HEK293 (cell line): Measurements from ENCODE around the gene SNX15.

Experiments used
- CTCF ChIA-PET: fragments of 350-600 bp; formaldehyde crosslinking; extraction: SDS; loops from one replicate; lab custom pipeline; 2021; ENCODE audit warnings: antibody characterized with exemption; lab: Yijun Ruan, JAX
- POLR2A ChIA-PET: fragments of 300-600 bp; formaldehyde crosslinking; extraction: SDS; loops from one replicate; lab custom pipeline; 2020; ENCODE audit warnings: antibody characterized with exemption, inconsistent platforms; lab: Yijun Ruan, JAX
- H3K27ac ChIP-seq: fragments of 200-500 bp; sonication (Bioruptor generic); 2 replicates; pipeline ENCODE4 v1.5.1; 2014; ENCODE audit warnings: low read depth, low read length, control low read depth, inconsistent platforms; ENCODE audit errors: extremely low read depth
- H3K36me3 ChIP-seq, 2 experiments: fragments of 200-500 bp in 1 of 2; sonication (Bioruptor generic) in 1 of 2; 1 replicate in 1 of 2; 2 replicates in 1 of 2; pipeline ENCODE4 v1.5.1; 2014 to 2017; ENCODE audit warnings: inconsistent platforms in 2 of 2, low read length in 2 of 2; ENCODE audit not compliant: control insufficient read depth in 2 of 2, insufficient read depth in 1 of 2
- H3K4me1 ChIP-seq: fragments of 200-500 bp; sonication (Bioruptor generic); 2 replicates; pipeline ENCODE4 v1.5.1; 2014; ENCODE audit warnings: mild to moderate bottlenecking, low read length, inconsistent platforms; ENCODE audit not compliant: control insufficient read depth, insufficient read depth
- H3K4me3 ChIP-seq: 2 replicates; pipeline ENCODE4 v1.5.1; 2011; ENCODE audit warnings: low read depth, mild to moderate bottlenecking, control low read depth, low read length, moderate library complexity
- H3K9me3 ChIP-seq: fragments of 200-500 bp; sonication (Bioruptor generic); 2 replicates; pipeline ENCODE4 v1.5.1; 2014; ENCODE audit warnings: low read depth, low read length, inconsistent platforms; ENCODE audit not compliant: control insufficient read depth, insufficient read depth
- HOXC10 ChIP-seq: sonication (generic); formaldehyde crosslinking; IDR thresholded peaks from 2 replicates; pipeline ENCODE4 v1.8.1; 2023; ENCODE audit warnings: mild to moderate bottlenecking, missing genetic modification reagents
- INSM2 ChIP-seq: fragments of 450-650 bp; formaldehyde crosslinking; IDR thresholded peaks from 2 replicates; pipeline ENCODE4 v1.5.1; 2016; ENCODE audit warnings: missing biosample characterization, missing genetic modification characterization
- KLF1 ChIP-seq: fragments of 450-650 bp; formaldehyde crosslinking; IDR thresholded peaks from 2 replicates; pipeline ENCODE4 v1.5.1; 2016; ENCODE audit warnings: missing biosample characterization, missing genetic modification characterization
- SETDB1 ChIP-seq: IDR thresholded peaks from one replicate; pipeline ENCODE4 v1.6.1; 2017; ENCODE audit warnings: mild to moderate bottlenecking, low read length, moderate library complexity, mixed read lengths; ENCODE audit not compliant: insufficient read length
- ZBTB6 ChIP-seq: fragments of 450-650 bp; formaldehyde crosslinking; IDR thresholded peaks from 2 replicates; pipeline ENCODE4 v1.5.1; 2017; ENCODE audit warnings: missing biosample characterization, missing genetic modification characterization
- ZNF10 ChIP-seq: fragments of 450-650 bp; formaldehyde crosslinking; IDR thresholded peaks from 2 replicates; pipeline ENCODE4 v1.5.1; 2017; ENCODE audit warnings: missing biosample characterization, missing genetic modification characterization
- ZNF157 ChIP-seq: fragments of 450-650 bp; formaldehyde crosslinking; IDR thresholded peaks from 2 replicates; pipeline ENCODE4 v1.5.1; 2016; ENCODE audit warnings: missing biosample characterization, missing genetic modification characterization
- ZNF211 ChIP-seq: fragments of 450-650 bp; formaldehyde crosslinking; IDR thresholded peaks from 2 replicates; pipeline ENCODE4 v1.5.1; 2016; ENCODE audit warnings: low read depth, missing biosample characterization, missing genetic modification characterization
- ZNF335 ChIP-seq: fragments of 450-650 bp; formaldehyde crosslinking; conservative IDR thresholded peaks from 2 replicates; pipeline ENCODE4 v1.5.1; 2016; ENCODE audit warnings: missing biosample characterization, missing genetic modification characterization
- ZNF48 ChIP-seq: fragments of 450-650 bp; formaldehyde crosslinking; IDR thresholded peaks from 2 replicates; pipeline ENCODE4 v1.5.1; 2016; ENCODE audit warnings: missing biosample characterization, missing genetic modification characterization
- ZNF555 ChIP-seq: fragments of 450-650 bp; formaldehyde crosslinking; conservative IDR thresholded peaks from 2 replicates; pipeline ENCODE4 v1.5.1; 2017; ENCODE audit warnings: missing biosample characterization, mild to moderate bottlenecking, missing genetic modification characterization, inconsistent platforms
- ZNF571 ChIP-seq: fragments of 450-650 bp; formaldehyde crosslinking; IDR thresholded peaks from 2 replicates; pipeline ENCODE4 v1.5.0; 2017; ENCODE audit warnings: missing biosample characterization, missing genetic modification characterization
- ZNF600 ChIP-seq: fragments of 450-650 bp; formaldehyde crosslinking; IDR thresholded peaks from 2 replicates; pipeline ENCODE4 v1.5.1; 2016; ENCODE audit warnings: missing biosample characterization, missing genetic modification characterization
- ZNF670 ChIP-seq: fragments of 450-650 bp; formaldehyde crosslinking; IDR thresholded peaks from 2 replicates; pipeline ENCODE4 v1.5.1; 2016; ENCODE audit warnings: missing biosample characterization, missing genetic modification characterization, low read depth
- ZSCAN23 ChIP-seq: fragments of 450-650 bp; formaldehyde crosslinking; IDR thresholded peaks from 2 replicates; pipeline ENCODE4 v1.5.1; 2016; ENCODE audit warnings: missing biosample characterization, missing genetic modification characterization
- TF ChIP-seq, protein P1 (sequence below): fragments of 450-650 bp; formaldehyde crosslinking; optimal IDR thresholded peaks from 2 replicates; pipeline ENCODE3; 2016; ENCODE audit warnings: missing biosample characterization, mild to moderate bottlenecking, missing genetic modification characterization

The SNX15 gene

DNA sequence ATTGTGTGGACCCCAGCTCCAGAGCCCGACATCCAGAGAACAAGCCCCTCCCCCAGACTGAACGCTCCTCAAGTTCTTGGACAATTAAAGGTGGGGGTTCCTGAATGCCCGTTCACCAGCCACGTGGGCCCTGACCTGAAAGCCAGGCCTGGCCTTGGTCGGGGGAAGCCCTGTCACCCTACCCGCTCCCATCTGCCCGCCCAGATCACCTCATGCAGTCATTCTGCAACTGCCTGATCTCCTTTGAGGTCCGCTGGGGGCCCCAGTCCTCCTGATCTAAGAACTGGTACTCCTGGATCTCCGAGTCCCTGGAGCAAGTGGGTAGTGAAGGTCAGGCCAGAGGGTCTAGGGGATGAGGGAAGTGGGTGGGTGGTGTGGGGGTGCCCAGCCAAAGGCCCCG is 40.2 kb downstream of the SNX15 start (continued):
- TF ChIP-seq, protein P1, sequence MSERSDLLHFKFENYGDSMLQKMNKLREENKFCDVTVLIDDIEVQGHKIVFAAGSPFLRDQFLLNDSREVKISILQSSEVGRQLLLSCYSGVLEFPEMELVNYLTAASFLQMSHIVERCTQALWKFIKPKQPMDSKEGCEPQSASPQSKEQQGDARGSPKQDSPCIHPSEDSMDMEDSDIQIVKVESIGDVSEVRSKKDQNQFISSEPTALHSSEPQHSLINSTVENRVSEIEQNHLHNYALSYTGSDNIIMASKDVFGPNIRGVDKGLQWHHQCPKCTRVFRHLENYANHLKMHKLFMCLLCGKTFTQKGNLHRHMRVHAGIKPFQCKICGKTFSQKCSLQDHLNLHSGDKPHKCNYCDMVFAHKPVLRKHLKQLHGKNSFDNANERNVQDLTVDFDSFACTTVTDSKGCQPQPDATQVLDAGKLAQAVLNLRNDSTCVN (tag by site-specific recombination), result no peak
- TF ChIP-seq ZNF10 (tag by site-specific recombination), result no peak
- TF ChIP-seq ZNF335 (tag by site-specific recombination), result no peak
- TF ChIP-seq ZNF555 (tag by site-specific recombination), result no peak
- TF ChIP-seq, all 188 proteins: peak for 0

GRCh38 chr11:65069217-65069616 is 42.0 kb downstream of the SNX15 start:
- Histone ChIP-seq H3K4me1 (no peaks in the 10 kb centered on the region), H3K27ac (no peak overlapping the region), H3K9me3 (no peaks in the 10 kb centered on the region), H3K36me3 (no peaks in the 10 kb centered on the region)
- POLR2A ChIA-PET, result no interaction called here
- TF ChIP-seq ZNF48 (tag by site-specific recombination) (no peak), KLF1 (tag by site-specific recombination) (no peak), INSM2 (tag by site-specific recombination) (no peak), ZNF211 (tag by site-specific recombination) (no peak), ZNF157 (tag by site-specific recombination) (no peak)
- TF ChIP-seq, all 188 proteins: peak for 0
- H3K4me3 ChIP-seq, result no peak overlapping the region
- CTCF ChIA-PET, result interaction anchor here (1.2 kb wide), 1 partner anchor 9 kb away, joined by 5 read pairs; no protein-coding TSS in a partner anchor

GRCh38 chr11:65071907-65072630 is 44.8 kb downstream of the SNX15 start:
- CTCF ChIA-PET, result interaction anchor here (0.6 to 0.8 kb wide), 2 partner anchors 15 to 30 kb away, joined by 3 to 5 read pairs; no protein-coding TSS in a partner anchor
- POLR2A ChIA-PET, result interaction anchor here (0.8 to 1.3 kb wide), 3 partner anchors 11 to 22 kb away, joined by 4 to 5 read pairs (median 4); no protein-coding TSS in a partner anchor
- Histone ChIP-seq H3K9me3 (no peaks in the 10 kb centered on the region), H3K4me1 (no peaks in the 10 kb centered on the region), H3K4me3 (no peak overlapping the region)
- no peak for TF ChIP-seq ZNF571 (tag by site-specific recombination)
- TF ChIP-seq ZBTB6 (tag by site-specific recombination), result no peak
- TF ChIP-seq ZNF670 (tag by site-specific recombination), result no peak
- no peak for TF ChIP-seq HOXC10
- TF ChIP-seq, all 188 proteins: peak for 0
- H3K27ac ChIP-seq, result no peak overlapping the region
- peaks cover 0 to 15% of the 10 kb centered on the region in 2 experiments; a peak in 2 of 3 replicates for H3K36me3 ChIP-seq

GRCh38 chr11:65072631-65072966 is 45.4 kb downstream of the SNX15 start:
- H3K9me3 ChIP-seq, result no peaks in the 10 kb centered on the region
- no peak overlapping the region for H3K4me3 ChIP-seq
- POLR2A ChIA-PET, result interaction anchor here (0.8 to 1.3 kb wide), 3 partner anchors 10 to 23 kb away, joined by 4 to 5 read pairs (median 4); no protein-coding TSS in a partner anchor
- TF ChIP-seq ZSCAN23 (tag by site-specific recombination), result no peak
- no peak for TF ChIP-seq SETDB1
- TF ChIP-seq ZNF600 (tag by site-specific recombination), result peak; percentile 31; the same call in 1 of the 2 replicates
- H3K36me3 ChIP-seq, result peaks cover 0 to 20% of the 10 kb centered on the region in 2 experiments; a peak in 2 of 3 replicates
- H3K4me1 ChIP-seq, result no peaks in the 10 kb centered on the region
- CTCF ChIA-PET, result interaction anchor here (0.6 to 0.8 kb wide), 2 partner anchors 15 to 31 kb away, joined by 3 to 5 read pairs; no protein-coding TSS in a partner anchor
- H3K27ac ChIP-seq, result no peak overlapping the region
